Activated naive CD8-positive, alpha-beta T cell treated with anti-CD3 and anti-CD28 coated beads, Interleukin-2, amount 10 ng/mL, durations not matched to agents 7 days and 5 days (primary cell): ENCODE measurements around the gene RFC3. TPM values are rescaled to one million over a fixed set of nuclear protein-coding genes. Genes with fewer than 3 reads are reported as not detected.

Source experiments
- ATAC-seq: fragments of 150-1000 bp; cut with Tn5 transposase; one replicate; pipeline ENCODE4 v1.10.0; 2021; ENCODE audit warnings: low read depth, moderate library complexity
- POLR2A ChIA-PET: fragments of 350-600 bp; sonication (Branson Sonifier 250); formaldehyde crosslinking; loops from one replicate; lab custom pipeline; 2021; ENCODE audit warnings: antibody characterized with exemption; lab: Charles Lee
- DNase-seq: peaks from one replicate; pipeline ENCODE4 v3.0.0; 2021
- H3K27ac Mint-ChIP-seq: one replicate; pipeline ENCODE4 v1.8.0; 2022; ENCODE audit warnings: mild to moderate bottlenecking, mixed read lengths
- H3K27me3 Mint-ChIP-seq: one replicate; pipeline ENCODE4 v1.8.0; 2022; ENCODE audit warnings: mild to moderate bottlenecking, moderate library complexity, mixed read lengths
- H3K36me3 Mint-ChIP-seq: one replicate; pipeline ENCODE4 v1.8.0; 2021; ENCODE audit warnings: mild to moderate bottlenecking, mixed read lengths
- H3K4me1 Mint-ChIP-seq: one replicate; pipeline ENCODE4 v1.8.0; 2021; ENCODE audit warnings: mixed read lengths
- H3K4me3 Mint-ChIP-seq: one replicate; pipeline ENCODE4 v1.8.0; 2022; ENCODE audit warnings: mild to moderate bottlenecking, moderate library complexity, mixed read lengths
- H3K9me3 Mint-ChIP-seq: one replicate; pipeline ENCODE4 v1.8.0; 2021; ENCODE audit warnings: mixed read lengths
- total RNA-seq, 2 experiments: library from RNA; stranded (reverse); gene quantifications; one replicate each; pipeline ENCODE4 v1.2.3, GENCODE V29; 2021

RFC3 gene
- total RNA-seq, 2 experiments from 2014 or later: 27.3 to 31.0 TPM

DNA sequence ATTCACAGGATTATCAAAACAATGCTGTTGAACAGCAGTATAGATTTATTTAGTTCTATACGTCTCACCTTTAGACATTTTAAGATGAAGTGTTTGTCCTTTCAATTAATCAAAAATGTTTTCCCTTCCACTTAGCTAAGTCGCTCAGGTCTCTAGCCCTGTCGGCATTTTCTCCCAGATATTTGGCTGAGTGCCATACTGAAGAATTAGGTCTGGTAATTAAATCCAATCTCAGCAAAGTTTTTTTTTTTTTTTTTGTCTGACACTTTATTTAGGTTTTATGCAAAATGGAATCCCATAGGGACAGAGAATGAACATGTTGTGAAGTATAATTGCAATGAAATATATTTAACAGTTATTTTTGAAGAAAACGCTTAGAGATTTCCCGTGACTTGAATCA is 44.1 kb downstream of the RFC3 start:
- POLR2A ChIA-PET: no interaction called here
- Mint-ChIP-seq H3K4me3 (no peak overlapping the region), H3K9me3 (peaks cover 2% of the 10 kb centered on the region), H3K27me3 (no peaks in the 10 kb centered on the region), H3K36me3 (peaks cover 14% of the 10 kb centered on the region), H3K4me1 (no peaks in the 10 kb centered on the region), H3K27ac (no peak overlapping the region)
- ATAC-seq (no peak), DNase-seq (no peak)

GRCh38 chr13:33863188-33863789 is 45.3 kb downstream of the RFC3 start:
- peaks cover 2% of the 10 kb centered on the region for H3K9me3 Mint-ChIP-seq
- no peak overlapping the region for H3K27ac Mint-ChIP-seq
- no peak for DNase-seq
- peaks cover 10% of the 10 kb centered on the region for H3K36me3 Mint-ChIP-seq
- no peaks in the 10 kb centered on the region for H3K27me3 Mint-ChIP-seq
- POLR2A ChIA-PET: no interaction called here
- H3K4me3 Mint-ChIP-seq: no peak overlapping the region
- ATAC-seq: no peak
- H3K4me1 Mint-ChIP-seq: no peaks in the 10 kb centered on the region

DNA sequence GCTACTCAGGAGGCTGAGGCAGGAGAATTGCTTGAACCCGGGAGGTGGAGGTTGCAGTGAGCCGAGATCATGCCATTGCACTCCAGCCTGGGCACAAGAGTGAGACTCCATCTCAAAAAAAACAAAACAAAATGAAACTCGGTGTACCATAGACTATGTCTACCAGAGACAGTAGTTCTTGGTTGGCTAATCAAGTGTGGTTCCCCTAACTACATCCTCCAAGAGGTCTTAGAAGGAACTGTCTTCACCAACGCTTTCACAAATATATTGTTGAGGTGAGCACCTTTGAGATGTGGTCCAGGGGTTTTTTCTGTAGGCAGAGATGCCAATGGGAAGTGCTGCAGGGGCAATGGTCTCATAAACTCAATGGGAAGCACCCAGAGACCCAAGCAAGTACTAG is 48.0 kb downstream of the RFC3 start:
- H3K4me1 Mint-ChIP-seq: no peaks in the 10 kb centered on the region
- peaks cover 12% of the 10 kb centered on the region for H3K36me3 Mint-ChIP-seq
- H3K9me3 Mint-ChIP-seq: peaks cover 2% of the 10 kb centered on the region
- no peak overlapping the region for H3K27ac Mint-ChIP-seq
- no peak for DNase-seq
- no peaks in the 10 kb centered on the region for H3K27me3 Mint-ChIP-seq
- H3K4me3 Mint-ChIP-seq: no peak overlapping the region
- POLR2A ChIA-PET: no interaction called here
- ATAC-seq: no peak

- no peak overlapping the region for H3K4me3 Mint-ChIP-seq
- POLR2A ChIA-PET: no interaction called here
These were observed 49.5 kb downstream of the RFC3 start for GRCh38 chr13:33867472-33867871.

GRCh38 chr13:33868343-33868994 is 50.5 kb downstream of the RFC3 start:
- Mint-ChIP-seq H3K4me3 (no peak overlapping the region), H3K36me3 (peaks cover 15% of the 10 kb centered on the region), H3K4me1 (no peaks in the 10 kb centered on the region), H3K27me3 (no peaks in the 10 kb centered on the region), H3K27ac (no peak overlapping the region), H3K9me3 (peaks cover 2% of the 10 kb centered on the region)
- POLR2A ChIA-PET: no interaction called here
- no peak for ATAC-seq
- DNase-seq: no peak

More at GRCh38 chr13:33867472-33867871, 49.5 kb downstream of the RFC3 start:
- Mint-ChIP-seq H3K27ac (no peak overlapping the region), H3K9me3 (peaks cover 2% of the 10 kb centered on the region), H3K36me3 (peaks cover 15% of the 10 kb centered on the region), H3K27me3 (no peaks in the 10 kb centered on the region), H3K4me1 (no peaks in the 10 kb centered on the region)
- ATAC-seq: no peak
- no peak for DNase-seq

- DNase-seq (no peak), ATAC-seq (no peak)
- H3K36me3 Mint-ChIP-seq: peaks cover 13% of the 10 kb centered on the region
- no peak overlapping the region for H3K4me3 Mint-ChIP-seq
- no peaks in the 10 kb centered on the region for H3K27me3 Mint-ChIP-seq
- H3K9me3 Mint-ChIP-seq: peaks cover 2% of the 10 kb centered on the region
- no peaks in the 10 kb centered on the region for H3K4me1 Mint-ChIP-seq
- POLR2A ChIA-PET: no interaction called here
- no peak overlapping the region for H3K27ac Mint-ChIP-seq
These were observed 51.1 kb downstream of the RFC3 start for GRCh38 chr13:33869005-33869404.

DNA sequence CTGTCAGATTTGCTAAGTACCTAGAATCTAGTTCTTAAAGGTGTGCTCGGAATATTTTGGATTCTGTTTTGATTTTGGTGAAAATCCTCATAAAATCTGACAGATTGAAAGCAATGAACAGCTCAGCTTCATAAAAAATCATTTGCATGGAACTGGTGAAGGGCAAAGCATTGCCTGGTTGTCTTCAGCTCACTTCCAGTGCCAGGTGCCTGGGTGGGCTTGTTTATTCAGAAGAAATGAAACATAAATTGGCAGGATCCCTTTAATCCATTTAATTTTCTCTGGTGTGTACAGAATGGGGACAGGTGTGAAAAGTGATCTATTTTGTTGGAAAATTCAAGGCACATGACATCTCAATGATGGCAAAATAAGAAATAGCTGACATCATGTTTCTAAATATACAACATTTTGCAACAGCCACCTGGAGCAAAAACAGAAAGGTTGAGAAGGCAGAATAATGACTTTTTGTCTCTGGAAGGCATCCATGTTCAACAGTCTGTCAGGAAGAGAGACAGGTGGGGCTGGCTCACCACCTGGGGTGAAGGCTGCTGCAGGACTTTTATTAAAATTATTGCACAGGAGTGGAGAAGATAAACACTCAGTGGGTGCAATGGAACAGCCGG is 52.2 kb downstream of the RFC3 start:
- POLR2A ChIA-PET: no interaction called here
- no peak overlapping the region for H3K4me3 Mint-ChIP-seq
- DNase-seq (no peak), ATAC-seq (no peak)
- H3K27ac Mint-ChIP-seq: no peak overlapping the region
- peaks cover 7% of the 10 kb centered on the region for H3K36me3 Mint-ChIP-seq
- no peaks in the 10 kb centered on the region for H3K27me3 Mint-ChIP-seq
- no peaks in the 10 kb centered on the region for H3K4me1 Mint-ChIP-seq
- no peaks in the 10 kb centered on the region for H3K9me3 Mint-ChIP-seq

DNA sequence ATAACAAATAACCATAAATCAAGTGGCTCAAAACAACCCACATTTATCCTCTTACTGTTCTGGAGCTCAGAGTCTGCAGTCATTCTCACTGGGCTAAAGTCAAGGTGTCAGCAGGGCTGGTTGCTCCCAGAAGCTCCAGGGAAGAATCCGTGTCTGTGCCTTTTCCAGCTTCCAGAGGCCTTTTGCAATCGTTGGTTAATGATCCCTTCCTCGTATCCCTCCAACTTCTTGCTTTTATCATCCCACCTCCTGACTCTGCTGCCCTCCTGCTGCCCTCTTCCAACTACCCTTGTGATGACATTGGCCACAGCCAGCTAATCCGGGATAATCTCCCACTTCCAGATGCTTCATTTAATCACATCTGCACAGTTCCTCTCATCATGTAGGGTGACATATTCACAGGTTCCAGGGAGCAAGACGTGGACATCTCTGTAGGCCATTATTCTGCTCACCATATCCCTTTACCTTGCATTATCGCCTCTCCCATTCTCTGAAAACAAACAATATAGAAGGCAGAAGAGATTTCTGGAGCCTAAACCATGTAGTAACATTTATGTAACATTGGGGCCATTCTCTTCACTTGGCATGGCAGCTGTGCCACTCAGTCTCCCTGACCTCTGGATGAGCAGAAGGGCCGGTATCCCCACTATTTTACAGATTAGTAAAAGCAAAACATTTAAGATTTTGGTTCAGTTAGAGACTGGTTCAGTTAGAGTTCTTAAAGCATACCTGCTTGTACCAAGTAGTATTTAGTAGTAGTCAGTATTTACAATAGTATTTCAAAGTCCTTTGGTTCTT is 53.5 kb downstream of the RFC3 start:
- POLR2A ChIA-PET: no interaction called here
- no peak for DNase-seq
- Mint-ChIP-seq H3K4me1 (no peaks in the 10 kb centered on the region), H3K4me3 (no peak overlapping the region), H3K36me3 (peaks cover 5% of the 10 kb centered on the region), H3K9me3 (no peaks in the 10 kb centered on the region), H3K27ac (no peak overlapping the region), H3K27me3 (no peaks in the 10 kb centered on the region)
- ATAC-seq: no peak

DNA sequence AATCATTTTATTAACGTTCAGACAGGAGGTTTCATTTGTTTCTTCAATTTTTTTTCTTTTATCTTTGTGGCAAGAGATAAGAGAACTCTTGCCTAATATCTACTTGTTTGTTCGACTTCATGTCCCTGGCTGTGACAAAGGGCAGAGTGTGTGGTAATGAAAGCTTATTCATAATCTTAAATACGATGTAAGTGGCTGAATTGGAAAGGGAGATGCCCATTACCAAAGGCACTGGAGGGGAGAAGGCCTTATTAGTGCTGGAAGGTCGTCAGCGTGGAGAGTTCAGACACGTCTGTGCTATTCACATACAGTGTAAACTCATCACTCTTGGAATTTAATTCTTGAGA is 54.0 kb downstream of the RFC3 start:
- no peaks in the 10 kb centered on the region for H3K27me3 Mint-ChIP-seq
- H3K4me3 Mint-ChIP-seq: no peak overlapping the region
- POLR2A ChIA-PET: no interaction called here
- peaks cover 5% of the 10 kb centered on the region for H3K36me3 Mint-ChIP-seq
- H3K4me1 Mint-ChIP-seq: no peaks in the 10 kb centered on the region
- ATAC-seq: no peak
- DNase-seq: no peak
- H3K27ac Mint-ChIP-seq: no peak overlapping the region
- H3K9me3 Mint-ChIP-seq: no peaks in the 10 kb centered on the region

GRCh38 chr13:33873251-33873908 is 55.4 kb downstream of the RFC3 start:
- POLR2A ChIA-PET: no interaction called here

GRCh38 chr13:33874871-33875270 is 56.9 kb downstream of the RFC3 start:
- no peaks in the 10 kb centered on the region for H3K9me3 Mint-ChIP-seq
- H3K4me1 Mint-ChIP-seq: no peaks in the 10 kb centered on the region
- H3K27ac Mint-ChIP-seq: no peak overlapping the region
- peaks cover 3% of the 10 kb centered on the region for H3K36me3 Mint-ChIP-seq
- DNase-seq (no peak), ATAC-seq (no peak)
- H3K4me3 Mint-ChIP-seq: no peak overlapping the region
- H3K27me3 Mint-ChIP-seq: no peaks in the 10 kb centered on the region
- POLR2A ChIA-PET: no interaction called here

More at GRCh38 chr13:33873251-33873908, 55.4 kb downstream of the RFC3 start:
- Mint-ChIP-seq H3K4me1 (no peaks in the 10 kb centered on the region), H3K36me3 (peaks cover 5% of the 10 kb centered on the region), H3K4me3 (no peak overlapping the region), H3K27me3 (no peaks in the 10 kb centered on the region), H3K9me3 (no peaks in the 10 kb centered on the region), H3K27ac (no peak overlapping the region)
- ATAC-seq: no peak
- DNase-seq: no peak

DNA sequence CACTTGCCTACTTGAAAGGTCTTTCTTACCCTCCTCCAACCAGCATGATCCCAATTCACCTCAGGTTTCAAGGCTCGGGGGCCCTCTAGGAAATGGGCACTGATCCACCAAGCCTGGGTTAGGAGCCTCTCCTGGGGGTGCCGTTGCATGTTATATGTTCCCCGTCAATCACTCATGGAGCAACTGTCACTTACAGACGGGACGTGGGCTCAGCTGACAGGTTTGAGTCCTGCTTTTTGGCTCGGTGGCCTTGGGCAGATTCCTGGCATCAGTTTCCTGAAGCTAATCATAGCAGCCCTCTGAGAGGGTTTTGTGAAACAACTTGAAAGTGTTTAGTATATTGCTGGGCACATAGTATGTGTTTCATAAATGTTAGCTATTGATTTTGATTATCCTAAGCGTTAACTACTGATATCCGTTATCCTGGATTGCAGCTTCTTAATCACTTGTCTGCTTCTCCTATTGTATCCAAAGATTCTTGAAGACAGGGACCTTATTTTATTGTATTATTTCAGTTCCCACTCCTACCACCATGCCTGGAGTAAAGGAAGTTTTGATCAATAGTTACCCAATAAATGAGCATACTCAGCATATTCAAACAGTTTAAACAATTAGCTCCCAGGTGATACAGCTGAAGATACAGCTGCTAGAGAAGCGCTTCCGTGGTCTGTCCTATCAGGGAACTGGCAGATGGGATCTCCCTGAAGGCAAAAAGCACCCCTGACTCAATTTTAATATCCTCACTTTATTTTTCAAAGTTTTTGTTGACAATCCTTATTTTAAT is 57.9 kb downstream of the RFC3 start:
- Mint-ChIP-seq H3K27ac (no peak overlapping the region), H3K27me3 (no peaks in the 10 kb centered on the region), H3K36me3 (peaks cover 4% of the 10 kb centered on the region), H3K4me3 (no peak overlapping the region), H3K9me3 (no peaks in the 10 kb centered on the region), H3K4me1 (no peaks in the 10 kb centered on the region)
- no peak for DNase-seq
- POLR2A ChIA-PET: no interaction called here
- ATAC-seq: no peak
